H9 (cell line): ENCODE results near the gene NRXN3. TPM values are rescaled to one million over a fixed set of nuclear protein-coding genes. Genes with fewer than 3 reads are reported as not detected.

Experiments
- DNase-seq: peaks from one replicate; pipeline ENCODE4 v3.0.0-alpha.2; 2017
- H2AFZ ChIP-seq: one replicate; pipeline ENCODE4 v1.6.1; 2013; ENCODE audit warnings: mild to moderate bottlenecking, low read length, control low read depth, moderate library complexity
- H2AK5ac ChIP-seq: 2 replicates; pipeline ENCODE4 v1.6.1; 2013; ENCODE audit warnings: low read length, control low read depth, mixed read lengths; ENCODE audit not compliant: insufficient read length
- H2BK120ac ChIP-seq: one replicate; pipeline ENCODE4 v1.6.1; 2013; ENCODE audit warnings: low read depth, mild to moderate bottlenecking, low read length, control low read depth, inconsistent platforms; ENCODE audit not compliant: poor library complexity, severe bottlenecking
- H2BK12ac ChIP-seq: 2 replicates; pipeline ENCODE4 v1.6.1; 2013; ENCODE audit warnings: low read length, control low read depth, mixed read lengths, low read depth; ENCODE audit not compliant: insufficient read length
- H2BK15ac ChIP-seq: 2 replicates; pipeline ENCODE4 v1.6.1; 2013; ENCODE audit warnings: low read depth, low read length, control low read depth
- H2BK20ac ChIP-seq: one replicate; pipeline ENCODE4 v1.6.1; 2013; ENCODE audit warnings: low read depth, mild to moderate bottlenecking, low read length, control low read depth, inconsistent platforms; ENCODE audit not compliant: poor library complexity, severe bottlenecking
- H2BK5ac ChIP-seq: 2 replicates; pipeline ENCODE4 v1.6.1; 2013; ENCODE audit warnings: low read length, control low read depth, mixed read lengths; ENCODE audit not compliant: insufficient read length
- H3K14ac ChIP-seq: 2 replicates; pipeline ENCODE4 v1.6.1; 2013; ENCODE audit warnings: low read length, control low read depth; ENCODE audit not compliant: insufficient read depth
- H3K18ac ChIP-seq: 2 replicates; pipeline ENCODE4 v1.6.1; 2013; ENCODE audit warnings: low read depth, mild to moderate bottlenecking, mixed read lengths, low read length, control low read depth; ENCODE audit not compliant: insufficient read length
- H3K23ac ChIP-seq: 2 replicates; pipeline ENCODE4 v1.6.1; 2013; ENCODE audit warnings: low read length, control low read depth, mixed read lengths, low read depth; ENCODE audit not compliant: insufficient read length
- H3K23me2 ChIP-seq: 2 replicates; pipeline ENCODE4 v1.6.1; 2013; ENCODE audit warnings: low read depth, mild to moderate bottlenecking, mixed read lengths, low read length, control low read depth; ENCODE audit not compliant: insufficient read length, poor library complexity, severe bottlenecking
- H3K27ac ChIP-seq: 2 replicates; pipeline ENCODE4 v1.5.1; 2013; ENCODE audit warnings: low read length, control low read depth, mixed read lengths, low read depth; ENCODE audit not compliant: insufficient read length
- H3K27me3 ChIP-seq: 2 replicates; pipeline ENCODE4 v1.6.1; 2013; ENCODE audit warnings: low read length, control low read depth, inconsistent platforms; ENCODE audit not compliant: insufficient read depth
- H3K4ac ChIP-seq: 2 replicates; pipeline ENCODE4 v1.6.1; 2013; ENCODE audit warnings: low read depth, mild to moderate bottlenecking, control low read depth, inconsistent platforms, low read length, moderate library complexity
- H3K4me1 ChIP-seq: 2 replicates; pipeline ENCODE4 v1.6.1; 2013; ENCODE audit warnings: low read length, control low read depth, inconsistent platforms; ENCODE audit not compliant: insufficient read depth
- H3K4me2 ChIP-seq: 2 replicates; pipeline ENCODE4 v1.6.1; 2013; ENCODE audit warnings: low read length, control low read depth, mixed read lengths; ENCODE audit not compliant: insufficient read length, insufficient read depth
- H3K56ac ChIP-seq: 2 replicates; pipeline ENCODE4 v1.6.1; 2013; ENCODE audit warnings: low read depth, mild to moderate bottlenecking, mixed read lengths, low read length, control low read depth; ENCODE audit not compliant: insufficient read length
- H3K79me1 ChIP-seq: 2 replicates; pipeline ENCODE4 v1.6.1; 2013; ENCODE audit warnings: low read depth, mild to moderate bottlenecking, moderate library complexity, low read length, control low read depth, inconsistent platforms; ENCODE audit not compliant: insufficient read depth, poor library complexity, severe bottlenecking
- H3K79me2 ChIP-seq: 2 replicates; pipeline ENCODE4 v1.6.1; 2013; ENCODE audit warnings: low read length, control low read depth, inconsistent platforms; ENCODE audit not compliant: insufficient read depth
- H3K9ac ChIP-seq: 2 replicates; pipeline ENCODE4 v1.6.1; 2013; ENCODE audit warnings: low read length, control low read depth, mixed read lengths; ENCODE audit not compliant: insufficient read length; ENCODE audit errors: extremely low read depth
- H3K9me3 ChIP-seq: one replicate; pipeline ENCODE4 v1.6.1; 2013; ENCODE audit warnings: low read depth, low read length, inconsistent platforms; ENCODE audit not compliant: control insufficient read depth
- H3T11ph ChIP-seq: one replicate; pipeline ENCODE4 v1.6.1; 2013; ENCODE audit warnings: mild to moderate bottlenecking, low read length, control low read depth, inconsistent platforms
- H4K20me1 ChIP-seq: one replicate; pipeline ENCODE4 v1.6.1; 2013; ENCODE audit not compliant: control insufficient read depth, insufficient read length, insufficient read depth
- H4K5ac ChIP-seq: 2 replicates; pipeline ENCODE4 v1.6.1; 2013; ENCODE audit warnings: low read depth, mild to moderate bottlenecking, mixed read lengths, low read length, control low read depth; ENCODE audit not compliant: insufficient read length
- H4K8ac ChIP-seq: replicated peaks from 2 replicates; pipeline ENCODE4 v1.6.1; 2013; ENCODE audit warnings: low read length, control low read depth, mixed read lengths, low read depth; ENCODE audit not compliant: insufficient read length
- H4K91ac ChIP-seq: 2 replicates; pipeline ENCODE4 v1.6.1; 2013; ENCODE audit warnings: low read depth, mild to moderate bottlenecking, moderate library complexity, mixed read lengths, low read length, control low read depth; ENCODE audit not compliant: insufficient read length
- H3K27ac Mint-ChIP-seq, 3 experiments: 2 replicates in 2 of 3; 3 replicates in 1 of 3; pipeline ENCODE4 v1.8.0; 2020 to 2021; ENCODE audit warnings: mixed read lengths in 3 of 3, mild to moderate bottlenecking in 1 of 3, moderate library complexity in 1 of 3
- H3K27me3 Mint-ChIP-seq: 2 replicates; pipeline ENCODE4 v1.8.0; 2021; ENCODE audit warnings: low read depth, mild to moderate bottlenecking, moderate library complexity, mixed read lengths
- H3K36me3 Mint-ChIP-seq, 3 experiments: 2 replicates in 2 of 3; 3 replicates in 1 of 3; pipeline ENCODE4 v1.8.0; 2020 to 2021; ENCODE audit warnings: low read depth in 3 of 3, mixed read lengths in 3 of 3; ENCODE audit not compliant: insufficient read depth in 1 of 3
- H3K4me1 Mint-ChIP-seq, 2 experiments: 2 replicates each; pipeline ENCODE4 v1.8.0; 2020; ENCODE audit warnings: mixed read lengths in 2 of 2
- H3K4me3 Mint-ChIP-seq, 2 experiments: 2 replicates in 1 of 2; 3 replicates in 1 of 2; pipeline ENCODE4 v1.8.0; 2020 to 2021; ENCODE audit warnings: mild to moderate bottlenecking in 2 of 2, mixed read lengths in 2 of 2, moderate library complexity in 1 of 2
- H3K9me3 Mint-ChIP-seq, 2 experiments: 2 replicates in 1 of 2; 3 replicates in 1 of 2; pipeline ENCODE4 v1.8.0; 2020; ENCODE audit warnings: mild to moderate bottlenecking in 2 of 2, mixed read lengths in 2 of 2, moderate library complexity in 1 of 2
- CTCF ChIP-seq: fragments of 200-600 bp; sonication (generic); conservative IDR thresholded peaks from 3 replicates; pipeline ENCODE4 v1.8.0; 2021; ENCODE audit warnings: antibody characterized with exemption, mild to moderate bottlenecking
- total RNA-seq: library from RNA; stranded (reverse); gene quantifications from 2 replicates; pipeline ENCODE4 v1.2.1, GENCODE V29; 2021

The NRXN3 gene
- total RNA-seq, 1 experiment from 2014 or later, result 1.8 TPM

GRCh38 chr14:78627114-78627513 is 456.9 kb downstream of the NRXN3 start:
- Histone ChIP-seq H3K18ac (no peak overlapping the region), H3K56ac (no peak overlapping the region), H3K27ac (no peak overlapping the region), H3K23ac (no peak overlapping the region), H3K4me2 (no peak overlapping the region), H2BK12ac (no peak overlapping the region), H2BK20ac (no peak overlapping the region), H4K20me1 (no peaks in the 10 kb centered on the region), H4K8ac (no peak overlapping the region), H2AK5ac (no peak overlapping the region), H3K4ac (no peak overlapping the region), H3K79me1 (no peaks in the 10 kb centered on the region), H4K91ac (no peak overlapping the region), H3K23me2 (no peaks in the 10 kb centered on the region), H4K5ac (no peak overlapping the region), H3K9me3 (no peaks in the 10 kb centered on the region), H3T11ph (no peak overlapping the region), H3K14ac (no peak overlapping the region), H3K4me1 (no peaks in the 10 kb centered on the region), H3K27me3 (no peaks in the 10 kb centered on the region), H2AFZ (no peak overlapping the region), H3K9ac (no peak overlapping the region), H2BK120ac (no peak overlapping the region), H2BK5ac (no peak overlapping the region), H2BK15ac (no peak overlapping the region; the same call in 1 of the 2 replicates), H3K79me2 (no peaks in the 10 kb centered on the region)
- no peak for TF ChIP-seq CTCF
- Mint-ChIP-seq H3K27ac (no peak overlapping the region), H3K27me3 (no peaks in the 10 kb centered on the region; the same call in 1 of the 2 replicates), H3K9me3 (no peaks in the 10 kb centered on the region), H3K4me3 (no peak overlapping the region), H3K4me1 (peaks cover 3% of the 10 kb centered on the region in 2 experiments; a peak in 3 of 4 replicates), H3K36me3 (no peaks in the 10 kb centered on the region)
- no peak for DNase-seq
